T47D (cell line): Measurements from ENCODE around the gene COL27A1.

Source experiments
- DNase-seq, 2 experiments: peaks; one replicate each; pipeline versions ENCODE4 v3.0.0 to v3.0.0-alpha.2; 2011 to 2012; ENCODE audit warnings: low read depth in 1 of 2, low spot score in 1 of 2
- JUND ChIP-seq: IDR thresholded peaks from 2 replicates; pipeline ENCODE4 v1.6.1; 2012; ENCODE audit warnings: low read depth
- in situ Hi-C: cut with HindIII; loops from 2 replicates; pipeline ENCODE4 v1.10.0; 2016; ENCODE audit warnings: low sequenced_read_pairs, low pct_unique_long_range_greater_than_20kb

The COL27A1 gene

DNA sequence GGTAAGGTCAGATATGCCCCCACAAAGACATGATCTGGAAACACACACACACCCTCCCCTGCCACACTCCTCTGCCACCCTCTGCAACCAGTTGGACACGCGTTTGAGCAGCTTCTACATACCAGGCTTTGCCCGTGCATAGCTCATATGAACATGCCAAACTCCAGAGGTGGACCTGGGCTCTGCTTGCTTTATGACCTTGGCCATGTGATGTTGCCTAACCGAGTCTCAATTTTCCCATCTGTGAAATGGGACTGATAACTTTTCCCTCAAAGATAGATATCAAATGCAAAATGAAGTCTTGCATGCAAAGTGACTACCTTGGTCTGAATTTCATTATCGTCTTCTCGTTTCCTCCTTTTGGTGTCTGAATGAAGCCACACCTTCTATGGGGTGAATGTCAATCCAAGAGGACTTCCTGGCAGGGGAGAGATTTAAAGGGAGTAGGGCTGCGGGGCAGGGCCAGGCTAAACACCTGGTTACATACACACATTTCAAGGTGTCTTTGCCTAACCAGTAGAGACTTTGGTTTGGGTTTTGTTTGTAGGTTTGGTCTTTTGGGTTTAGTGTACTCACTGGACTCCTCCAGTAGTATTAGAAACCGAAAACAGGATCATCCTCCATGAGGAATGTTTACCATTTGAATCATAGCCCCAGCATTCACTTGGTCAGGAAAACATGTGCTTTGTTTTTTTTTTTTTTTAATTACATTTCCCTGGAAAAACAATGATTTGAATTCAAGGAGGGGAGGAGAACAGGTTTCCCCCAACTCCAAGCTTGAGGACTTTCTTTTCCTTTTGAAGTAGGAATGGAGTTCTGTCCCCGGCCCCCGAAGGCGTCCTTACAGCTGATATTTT lies 63.2 kb downstream of the COL27A1 start:
- no peak for TF ChIP-seq JUND
- in situ Hi-C loops: no loop called here
- DNase-seq: no peak

DNA sequence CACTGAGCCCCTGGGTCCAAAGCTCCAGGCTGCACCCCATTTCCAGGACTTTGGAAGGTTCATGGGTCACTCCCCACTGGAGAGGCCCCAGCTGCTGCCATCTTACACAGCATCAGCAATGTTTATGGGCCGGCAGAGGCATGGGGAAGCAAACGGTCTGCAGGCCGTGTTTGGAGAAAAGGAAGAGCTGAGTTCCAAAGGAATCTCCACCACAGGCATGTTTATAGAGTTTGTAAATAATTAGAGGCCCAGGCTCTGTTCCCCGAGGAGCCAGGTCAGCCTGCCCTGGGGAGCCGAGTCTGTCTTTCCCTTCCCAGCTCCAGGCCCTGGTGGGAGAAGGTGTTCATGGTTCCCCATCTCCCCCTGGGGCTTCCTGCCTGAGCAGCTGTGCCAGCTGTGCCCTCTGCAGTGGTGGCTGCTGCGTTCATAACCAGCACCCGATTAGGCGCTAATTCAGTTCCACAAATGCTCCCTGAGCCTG lies 64.8 kb downstream of the COL27A1 start:
- TF ChIP-seq JUND: no peak
- DNase-seq: peak; percentile 55 to 90
- in situ Hi-C loops: no loop called here

DNA sequence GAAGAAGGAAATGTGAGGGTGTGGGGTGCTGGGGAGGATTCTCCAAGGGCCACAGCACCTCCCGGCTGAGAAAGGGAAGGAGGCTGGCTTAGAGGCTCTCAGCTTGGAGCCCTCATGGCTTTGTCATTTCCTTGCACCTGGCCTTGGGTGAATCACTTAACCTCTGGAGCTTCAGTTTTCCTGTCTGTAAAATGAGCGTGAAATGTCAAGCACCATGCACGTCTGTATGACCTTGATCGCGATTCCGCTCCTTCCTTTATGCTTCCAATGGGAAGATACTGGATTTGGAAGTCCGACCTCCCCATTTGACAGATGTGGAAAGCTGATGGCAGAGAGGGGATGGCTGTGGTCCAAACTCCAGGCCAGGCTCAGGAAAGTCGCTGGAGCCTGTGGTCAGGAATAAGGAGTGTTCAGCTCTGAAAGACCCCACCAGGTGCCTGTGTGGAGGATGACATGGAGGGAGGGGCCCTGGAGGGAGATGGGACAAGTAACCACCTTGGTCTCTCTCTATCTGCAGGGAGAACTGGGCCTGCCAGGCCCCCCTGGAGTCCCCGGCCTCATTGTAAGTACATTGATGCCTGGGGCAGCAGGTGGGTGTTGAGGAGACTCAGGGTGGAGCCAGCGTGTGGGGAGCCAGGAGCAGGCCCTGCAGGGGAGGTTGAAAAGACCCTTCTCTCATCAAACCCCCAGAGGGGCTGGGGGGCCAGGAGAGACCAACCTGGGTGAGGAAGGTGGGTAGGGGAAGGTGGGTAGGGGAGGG lies 66.5 kb downstream of the COL27A1 start:
- in situ Hi-C loops: no loop called here
- no peak for TF ChIP-seq JUND
- DNase-seq: no peak

DNA sequence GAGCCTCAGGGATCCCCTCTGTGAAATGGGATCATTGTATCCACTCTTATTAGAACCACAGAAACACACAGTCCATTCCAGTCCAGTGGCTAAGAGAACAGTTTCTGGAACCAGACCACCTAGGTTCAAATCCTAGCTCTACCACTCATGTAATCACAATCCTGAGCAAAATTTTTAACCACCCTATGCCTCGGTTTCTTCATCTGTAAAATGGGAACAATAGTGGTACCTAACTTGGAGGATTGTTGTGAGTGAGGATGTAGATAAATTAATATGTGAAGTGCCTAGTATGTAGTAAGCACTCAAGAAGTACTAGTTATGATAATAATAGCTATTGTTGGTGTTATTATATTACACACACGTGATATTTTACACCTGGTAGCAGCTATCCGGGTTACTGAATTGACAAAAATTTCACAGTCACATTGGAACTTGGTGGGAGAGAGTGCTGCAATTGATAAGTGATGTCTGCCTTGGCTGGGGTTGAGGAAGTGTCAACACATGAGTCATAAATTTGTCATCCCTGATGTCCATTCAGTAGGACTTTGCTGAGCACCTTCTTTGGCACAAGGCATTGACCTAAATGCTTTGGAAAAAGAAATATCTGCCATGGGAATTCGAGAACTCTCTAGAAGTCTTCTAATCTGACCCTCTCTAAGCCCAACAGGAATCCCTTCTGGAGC lies 68.4 kb downstream of the COL27A1 start:
- in situ Hi-C loops: no loop called here
- no peak for TF ChIP-seq JUND
- peak in 1 of 2 experiments; percentile 50 for DNase-seq

DNA sequence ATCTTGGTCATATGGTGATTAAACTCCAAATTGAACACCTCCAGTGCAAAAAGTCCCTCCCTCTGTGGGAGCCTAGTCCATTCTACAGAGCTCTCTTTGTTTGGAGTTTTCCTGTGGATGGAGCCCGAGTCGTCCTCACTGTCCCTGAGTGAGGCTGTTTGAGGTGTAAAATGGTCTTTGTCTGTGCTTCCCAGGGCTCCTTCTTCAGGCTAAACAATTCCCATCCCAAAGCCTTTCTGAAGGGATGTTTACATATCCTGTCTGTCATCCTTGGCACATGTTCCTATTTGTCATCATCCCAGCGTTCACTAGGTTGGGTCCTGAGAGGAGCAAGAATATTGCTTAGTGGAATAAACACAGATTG lies 68.9 kb downstream of the COL27A1 start:
- in situ Hi-C loops: no loop called here
- peak in 1 of 2 experiments; percentile 82 for DNase-seq
- TF ChIP-seq JUND: no peak

DNA sequence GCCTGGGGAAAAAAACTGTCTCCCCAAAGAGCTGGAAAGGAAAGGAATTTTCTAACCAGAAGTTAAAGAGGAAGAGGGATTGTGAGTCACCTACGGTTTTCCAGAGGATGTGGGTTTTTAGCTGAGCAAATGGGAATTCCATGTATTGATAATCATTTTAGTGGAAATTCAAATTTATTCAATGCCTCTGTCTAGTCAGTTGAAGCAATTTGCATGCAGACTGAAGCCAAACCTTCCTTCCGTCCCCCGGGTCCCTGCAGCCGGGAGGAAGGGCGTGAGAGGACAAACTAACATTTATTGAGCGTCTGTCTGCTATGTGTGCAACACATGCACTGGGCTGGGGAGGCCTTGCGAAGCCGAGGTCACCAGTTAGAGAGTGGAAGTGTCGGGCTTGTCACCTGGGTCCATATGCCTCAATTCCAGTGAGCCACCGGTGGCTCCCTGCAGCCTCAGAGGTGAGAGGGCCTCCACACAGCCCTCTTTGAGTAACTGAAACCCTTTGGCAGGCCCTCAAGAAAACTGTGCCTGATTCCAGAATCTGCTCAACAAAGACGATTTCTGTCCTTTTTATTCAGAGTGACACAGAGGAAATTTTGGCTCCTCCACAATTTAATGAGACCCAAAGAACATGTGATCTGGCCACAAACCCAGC lies 70.3 kb downstream of the COL27A1 start:
- no peak for TF ChIP-seq JUND
- in situ Hi-C loops: no loop called here
- no peak for DNase-seq

DNA sequence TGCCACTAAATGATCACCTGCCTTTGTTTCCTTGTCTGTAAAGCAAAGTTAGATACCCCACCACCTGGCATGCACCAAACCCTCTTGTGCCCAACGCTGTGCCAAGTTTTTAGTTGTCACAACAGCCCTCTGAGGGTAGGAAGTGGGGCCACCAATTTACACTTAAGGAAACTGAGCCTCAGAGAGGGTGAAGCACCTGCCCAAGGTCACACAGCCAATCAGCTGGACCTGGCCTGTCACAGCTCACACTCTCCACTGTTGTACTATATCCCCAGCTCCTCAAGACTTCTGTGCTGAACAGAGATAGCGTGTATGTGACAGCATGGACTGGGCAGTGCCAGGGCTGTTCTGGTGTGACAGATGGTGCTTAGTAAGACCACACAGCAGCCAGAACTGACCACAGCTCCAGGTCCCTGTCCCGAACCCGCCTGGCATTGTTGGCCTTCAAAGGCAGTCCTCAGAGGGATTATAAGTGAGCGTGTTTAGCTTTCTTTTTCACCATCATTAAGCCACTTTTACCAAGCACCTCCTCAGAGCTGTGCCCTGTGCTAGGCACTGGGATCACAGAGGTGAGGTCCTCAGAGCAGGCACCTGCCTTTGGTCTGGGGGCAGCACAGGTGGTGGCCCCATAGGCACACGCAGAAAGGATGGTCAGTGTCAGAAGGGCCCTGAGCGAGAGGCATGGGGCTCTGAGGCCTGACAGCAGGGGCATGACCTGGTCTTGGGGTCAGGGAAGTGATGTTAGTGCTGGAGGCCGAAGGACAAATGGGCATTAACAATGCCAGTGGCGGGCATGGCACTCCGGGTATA lies 71.1 kb downstream of the COL27A1 start:
- no peak for DNase-seq
- no peak for TF ChIP-seq JUND
- in situ Hi-C loops: no loop called here

DNA sequence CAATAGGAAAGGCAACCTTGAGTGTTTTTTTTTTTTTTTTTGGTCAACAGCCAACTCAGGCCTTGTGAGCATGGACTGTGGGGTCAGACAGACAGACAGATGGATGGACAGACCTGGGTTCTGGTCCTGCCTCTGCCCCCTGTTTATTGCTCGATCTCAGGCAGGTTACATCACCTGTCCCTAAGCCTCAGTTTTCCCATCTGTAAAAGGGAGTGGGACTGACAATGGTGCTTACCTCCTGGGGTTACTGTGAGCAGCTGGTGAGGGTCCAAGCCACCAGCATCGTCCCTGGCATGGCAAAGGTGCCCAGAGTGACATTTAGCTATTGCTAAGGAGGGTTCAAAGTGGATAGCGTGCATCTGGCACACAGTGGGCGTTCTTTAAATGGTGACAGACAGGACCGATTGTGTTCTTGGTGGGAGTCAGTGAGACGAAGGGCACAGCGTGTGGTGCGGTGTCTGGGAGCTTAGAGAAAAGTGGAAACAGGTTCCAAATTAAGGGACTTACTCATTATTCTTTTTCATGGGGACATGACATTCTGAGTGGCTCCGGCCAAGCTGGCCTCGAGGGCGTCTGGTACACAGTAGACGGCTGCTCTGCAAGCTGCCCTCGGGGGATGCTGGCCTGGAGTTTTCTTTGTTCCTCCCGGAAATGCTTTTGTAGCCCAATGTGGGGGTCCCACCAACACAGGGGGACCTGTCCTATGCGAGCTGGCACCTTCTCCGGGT lies 72.1 kb downstream of the COL27A1 start:
- DNase-seq: no peak
- TF ChIP-seq JUND: no peak
- in situ Hi-C loops: no loop called here

DNA sequence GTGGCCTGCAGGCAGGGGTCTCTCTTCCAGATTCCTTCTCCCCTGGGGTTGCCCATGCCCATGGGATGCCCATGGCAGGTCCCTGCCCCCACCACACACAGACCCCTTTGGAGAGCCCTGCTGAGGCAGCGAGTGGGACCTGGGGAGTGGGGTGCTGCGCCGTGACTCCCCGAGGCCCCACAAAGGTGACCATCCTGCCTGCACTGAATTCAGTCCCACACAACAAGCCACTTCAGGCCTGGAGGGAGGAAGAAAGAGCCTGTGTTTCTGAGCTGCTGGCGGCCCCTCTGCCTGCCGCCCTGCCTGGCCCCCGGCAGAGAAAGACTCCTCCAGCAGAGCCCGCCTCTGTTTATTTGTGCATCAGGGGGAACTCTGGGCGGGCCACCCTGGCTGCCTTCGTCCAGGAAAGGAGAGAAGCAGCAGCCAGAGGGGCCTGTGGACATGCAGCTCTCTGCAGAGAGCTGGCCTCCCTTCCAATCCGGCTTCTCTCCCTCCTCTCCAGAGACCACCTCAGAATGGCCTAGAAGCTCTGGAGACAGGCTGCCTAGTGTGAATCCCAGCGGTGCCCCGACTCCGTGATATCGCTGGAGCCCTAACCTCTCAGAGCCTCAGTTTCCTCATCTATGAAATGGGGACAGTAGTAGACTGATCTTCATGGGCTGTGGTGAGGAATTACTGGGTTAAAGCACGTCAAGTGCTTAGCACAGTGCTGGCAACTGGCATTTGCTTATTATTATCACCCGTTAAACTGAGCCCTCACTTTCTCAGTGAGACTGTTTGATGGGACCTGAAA lies 72.9 kb downstream of the COL27A1 start:
- no peak for DNase-seq
- TF ChIP-seq JUND: no peak
- in situ Hi-C loops: no loop called here

DNA sequence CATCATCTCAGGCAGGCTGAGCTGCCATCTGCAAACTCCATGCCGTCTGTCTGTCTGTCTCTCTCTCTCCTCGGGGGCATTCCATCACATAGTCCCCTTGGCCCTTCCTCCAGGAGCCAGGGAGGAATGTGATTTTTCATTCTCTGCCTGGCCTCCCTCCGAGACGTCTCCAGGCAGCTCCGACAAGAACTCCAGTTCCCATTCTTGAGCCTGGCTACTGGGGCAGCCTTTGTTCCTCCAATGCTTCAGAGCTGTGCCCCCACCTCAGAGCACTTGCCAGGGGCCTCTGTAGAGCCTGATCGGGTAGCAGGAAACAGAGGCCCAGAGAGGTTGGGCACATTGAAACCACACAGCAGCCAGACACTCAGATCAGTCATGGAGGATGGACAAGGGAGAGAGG lies 74.0 kb downstream of the COL27A1 start:
- no peak for TF ChIP-seq JUND
- in situ Hi-C loops: no loop called here

DNA sequence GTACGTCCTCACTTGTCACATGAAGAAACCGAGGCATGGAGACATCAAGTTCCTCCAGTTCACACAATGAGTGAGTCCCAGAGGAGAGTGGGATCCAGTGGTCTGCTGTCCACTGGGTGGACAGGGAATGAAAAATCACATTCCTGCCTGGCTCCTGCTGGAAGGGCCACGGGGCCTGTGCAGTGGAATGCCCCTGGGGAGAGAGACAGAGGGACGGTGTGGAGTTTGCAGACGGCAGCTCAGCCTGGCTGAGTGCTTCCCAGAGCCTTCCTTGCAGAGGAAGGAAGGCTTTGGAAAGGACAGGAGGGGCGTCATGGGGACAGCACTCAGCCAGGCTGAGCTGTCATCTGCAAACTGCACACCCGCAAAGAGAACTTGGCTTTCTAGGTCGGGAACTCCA lies 74.7 kb downstream of the COL27A1 start:
- no peak for TF ChIP-seq JUND
- DNase-seq: no peak
- in situ Hi-C loops: no loop called here

More for the DNA sequence above, 74.0 kb downstream of the COL27A1 start:
- DNase-seq: no peak
